GM18526 (cell line): ENCODE measurements around the gene HSPBAP1.

Experiments
- POLR2A ChIP-seq: IDR thresholded peaks from 3 replicates; pipeline ENCODE4 v1.6.1; 2011; ENCODE audit not compliant: insufficient read length; ENCODE audit errors: extremely low read depth

HSPBAP1 gene

GRCh38 chr3:122793568-122794416 is at the start of gene HSPBAP1:
HSPBAP1 (minus strand) TSS chr3:122793831; CDS start chr3:122793680, 151 bp downstream.
- TF ChIP-seq POLR2A = peak; percentile 78

- no peak for TF ChIP-seq POLR2A
These were observed 42.0 kb upstream of the HSPBAP1 start for GRCh38 chr3:122835590-122835989.

GRCh38 chr3:122828281-122828680 is 34.6 kb upstream of the HSPBAP1 start:
- no peak for TF ChIP-seq POLR2A

DNA sequence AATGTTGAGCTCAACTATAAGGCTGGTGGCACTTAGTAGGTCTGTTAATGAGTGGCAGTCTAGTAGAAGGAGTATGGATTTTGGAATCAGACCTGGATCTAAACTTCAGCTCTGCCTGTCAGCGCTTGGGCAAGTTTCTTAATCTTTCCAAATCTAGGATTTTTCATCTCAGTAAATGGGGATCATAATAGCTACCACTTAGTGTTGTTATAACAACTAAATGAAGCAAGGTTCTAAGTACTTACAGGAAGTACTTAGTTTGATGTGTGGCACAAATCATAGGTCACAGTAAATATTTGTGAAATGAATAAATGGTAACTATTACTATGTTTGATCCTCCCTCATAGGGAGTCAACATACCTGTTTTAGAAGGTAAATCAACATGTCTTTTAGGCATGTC is 32.6 kb upstream of the HSPBAP1 start:
- TF ChIP-seq POLR2A = no peak

GRCh38 chr3:122825460-122825859 is 31.8 kb upstream of the HSPBAP1 start:
- TF ChIP-seq POLR2A = no peak

DNA sequence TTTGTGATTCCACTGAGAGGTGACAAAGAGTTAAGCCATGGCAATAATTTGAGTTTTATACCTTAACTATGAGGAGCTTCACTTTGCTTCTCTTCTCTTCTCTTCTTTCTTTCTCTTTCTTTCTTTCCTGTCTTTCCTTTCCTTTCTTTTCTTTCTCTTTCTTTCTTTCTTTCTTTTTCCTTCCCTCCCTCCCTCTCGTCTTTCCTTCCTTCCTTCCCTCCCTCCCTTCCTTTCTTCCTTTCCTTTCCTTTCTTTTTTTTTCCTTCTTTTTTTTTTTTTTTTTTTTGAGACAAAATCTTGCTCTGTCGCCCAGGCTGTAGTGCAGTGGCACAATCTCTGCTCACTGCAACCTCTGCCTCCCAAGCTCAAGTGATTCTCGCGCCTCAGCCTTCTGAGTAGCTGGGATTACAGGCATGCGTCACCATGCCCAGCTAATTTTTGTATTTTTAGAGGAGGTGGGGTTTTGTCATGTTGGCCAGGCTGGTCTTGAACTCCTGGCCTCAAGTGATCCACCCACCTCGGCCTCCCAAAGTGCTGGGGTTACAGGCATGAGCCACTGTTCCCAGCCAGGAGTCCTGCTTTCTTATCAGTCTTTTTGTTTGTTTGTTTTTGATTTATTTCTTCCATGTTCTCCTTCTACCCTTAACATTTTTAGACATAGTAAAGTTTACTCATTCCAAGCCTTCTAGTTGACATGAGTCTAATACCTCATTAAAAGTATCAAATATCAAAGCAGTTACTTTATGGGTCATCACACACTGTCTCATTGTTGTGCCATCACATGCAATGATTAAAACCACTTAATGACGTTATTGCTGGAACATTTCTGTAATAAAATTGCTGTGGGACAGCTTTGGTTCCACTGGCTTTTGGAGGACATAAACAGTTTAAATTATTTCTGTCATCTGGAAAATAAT is 31.1 kb upstream of the HSPBAP1 start:
- no peak for TF ChIP-seq POLR2A

DNA sequence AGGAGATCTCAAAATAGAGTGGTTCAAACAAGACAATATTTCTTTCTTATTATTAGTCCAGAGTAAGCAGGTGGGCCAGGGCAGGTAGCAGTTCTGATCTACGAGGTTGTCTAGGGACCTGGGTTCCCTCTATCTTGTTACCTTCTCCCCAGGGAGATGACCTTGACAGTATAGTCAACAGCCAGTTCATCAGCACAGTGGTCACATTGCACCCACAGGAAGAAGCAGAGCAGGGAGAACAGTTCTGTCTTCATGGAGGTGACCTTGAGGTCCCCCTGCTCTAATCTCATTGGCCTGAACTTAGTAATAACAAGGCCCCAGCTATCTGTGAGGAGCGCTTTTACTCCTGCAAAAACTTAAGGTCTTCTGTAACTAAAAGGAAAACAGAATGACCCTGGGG is 23.0 kb upstream of the HSPBAP1 start:
- no peak for TF ChIP-seq POLR2A

- no peak for TF ChIP-seq POLR2A
These were observed 17.1 kb upstream of the HSPBAP1 start for GRCh38 chr3:122810734-122811133.

- TF ChIP-seq POLR2A = no peak
These were observed 10.3 kb upstream of the HSPBAP1 start for GRCh38 chr3:122803977-122804376.

GRCh38 chr3:122802323-122802722 is 8.7 kb upstream of the HSPBAP1 start:
- TF ChIP-seq POLR2A = no peak

DNA sequence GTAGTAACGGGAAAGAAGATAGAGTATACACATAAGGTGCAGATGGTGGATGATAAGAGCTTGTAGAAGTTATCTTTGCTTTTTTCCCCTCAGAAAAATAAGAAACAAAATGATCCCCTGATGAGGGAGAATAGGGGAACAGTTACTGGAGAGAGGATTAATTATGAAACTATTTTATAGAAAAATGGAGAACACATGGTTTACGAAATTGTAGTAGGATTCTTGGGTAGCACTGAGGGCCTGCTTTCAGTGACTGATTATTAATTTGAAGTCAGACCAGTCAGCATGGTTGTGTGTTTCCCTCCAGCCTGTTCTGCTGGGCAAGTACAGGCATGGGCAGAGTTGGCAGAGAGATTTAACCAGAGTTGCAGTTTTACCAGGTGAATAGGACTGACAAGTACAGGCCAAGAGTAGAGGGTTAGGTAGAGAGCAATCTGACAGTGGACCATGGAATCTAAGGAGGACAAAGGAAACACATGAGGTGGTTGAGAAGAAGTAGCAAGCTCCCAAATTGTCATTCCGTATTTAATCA is 7.1 kb upstream of the HSPBAP1 start:
- no peak for TF ChIP-seq POLR2A

- TF ChIP-seq POLR2A = no peak
These were observed 6.4 kb upstream of the HSPBAP1 start for GRCh38 chr3:122800031-122800430.

DNA sequence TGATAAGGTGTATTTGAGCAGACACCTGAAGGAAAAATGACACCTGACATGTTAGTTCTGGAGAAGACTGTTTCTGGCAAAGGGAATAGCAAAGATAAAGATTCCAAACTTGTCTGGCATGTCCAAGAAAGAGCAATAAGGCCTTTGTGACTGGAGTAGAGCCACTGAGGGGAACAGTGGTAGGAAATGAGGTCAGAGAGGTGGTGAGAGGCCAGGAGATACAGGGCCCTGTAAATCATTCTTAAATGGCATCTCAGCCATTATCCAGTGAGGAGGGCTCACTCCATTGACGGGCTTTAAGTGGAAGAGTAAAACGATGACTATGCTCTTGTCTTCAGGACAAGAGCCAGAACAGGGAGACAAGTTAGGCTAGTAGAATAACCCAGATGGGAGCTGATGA is 5.7 kb upstream of the HSPBAP1 start:
- no peak for TF ChIP-seq POLR2A

- TF ChIP-seq POLR2A = no peak
These were observed 3.7 kb upstream of the HSPBAP1 start for GRCh38 chr3:122797291-122797690.

DNA sequence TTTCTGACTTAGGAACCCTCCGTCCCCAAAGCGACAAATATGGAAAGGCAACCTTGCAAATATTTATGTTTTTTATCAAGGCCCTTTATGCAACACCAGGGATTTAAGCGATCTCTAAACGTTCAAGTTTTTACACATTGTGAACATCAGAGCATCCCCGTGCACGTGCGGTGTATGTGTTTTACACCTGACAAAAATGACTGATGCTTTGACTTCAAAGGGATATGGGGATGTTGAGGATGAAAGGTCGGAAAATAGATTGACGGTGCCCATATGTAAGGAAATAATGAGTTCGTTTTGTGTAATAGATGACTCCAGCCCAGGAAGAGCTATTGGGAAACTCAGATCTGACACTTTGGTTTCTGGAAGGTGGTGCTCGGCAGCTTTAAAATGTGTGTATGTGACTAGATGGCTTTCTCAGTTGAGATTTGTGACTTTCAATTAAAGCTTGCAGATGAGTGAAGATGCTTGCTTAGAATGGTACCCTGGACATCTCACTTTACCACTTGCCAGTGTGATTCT is 2.1 kb upstream of the HSPBAP1 start:
- no peak for TF ChIP-seq POLR2A
